GM23338 (cell line): ENCODE results near the gene NOVA1. TPM values are rescaled to one million over a fixed set of nuclear protein-coding genes. Genes with fewer than 3 reads are reported as not detected.

ENCODE experiments used
- CREB1 ChIP-seq: fragments of 250-450 bp; sonication (Bioruptor Pico); IDR thresholded peaks from 2 replicates; pipeline ENCODE4 v1.5.0; 2020; ENCODE audit warnings: low read depth, mild to moderate bottlenecking, moderate library complexity
- JUNB ChIP-seq: IDR thresholded peaks from one replicate; pipeline ENCODE4 v1.6.1; 2016; ENCODE audit warnings: antibody characterized with exemption; ENCODE audit not compliant: unreplicated experiment
- NANOG ChIP-seq: IDR thresholded peaks from 2 replicates; pipeline ENCODE4 v1.6.1; 2016; ENCODE audit warnings: antibody characterized with exemption, borderline replicate concordance
- POLR2AphosphoS5 ChIP-seq: IDR thresholded peaks from 2 replicates; pipeline ENCODE4 v1.6.1; 2016; ENCODE audit warnings: antibody characterized with exemption, low read depth
- ZNF114 ChIP-seq: fragments of 250-450 bp; sonication (Bioruptor Pico); IDR thresholded peaks from 2 replicates; pipeline ENCODE4 v1.5.0; 2020; ENCODE audit warnings: mild to moderate bottlenecking, moderate library complexity
- ZNF331 ChIP-seq: fragments of 250-450 bp; sonication (Bioruptor Pico); IDR thresholded peaks from 2 replicates; pipeline ENCODE4 v1.5.0; 2020; ENCODE audit warnings: low read depth, mild to moderate bottlenecking, moderate library complexity
- polyA plus RNA-seq: library from polyadenylated mRNA; unstranded; fragments of >200 nt; fragmentation: Nextera tagmentation; extraction: Ambion mirVana; gene quantifications from 2 replicates; pipeline ENCODE4 v1.2.1, GENCODE V29; 2016
- total RNA-seq: library from RNA; depleted of rRNA; stranded (reverse); fragments of >200 nt; shearing (Covaris generic); gene quantifications from 2 replicates; pipeline ENCODE4 v1.2.3, GENCODE V29; 2014
- TF ChIP-seq, protein P1 (sequence below): fragments of 250-450 bp; sonication (Bioruptor Pico); IDR thresholded peaks from 2 replicates; pipeline ENCODE4 v1.5.0; 2020; ENCODE audit warnings: mild to moderate bottlenecking, moderate library complexity
- TF ChIP-seq, protein P2 (sequence below), 2 experiments: fragments of 200-600 bp in 1 of 2; sonication (generic) in 1 of 2; conservative IDR thresholded peaks; 2 replicates each; pipeline versions ENCODE4 v1.5.1 to v1.6.1; 2016 to 2017; ENCODE audit warnings: antibody characterized with exemption in 2 of 2, low read depth in 2 of 2, mild to moderate bottlenecking in 2 of 2, moderate library complexity in 1 of 2

NOVA1 gene
- total and polyA plus RNA-seq, 2 experiments from 2014 or later: 8.1 to 11.6 TPM

DNA sequence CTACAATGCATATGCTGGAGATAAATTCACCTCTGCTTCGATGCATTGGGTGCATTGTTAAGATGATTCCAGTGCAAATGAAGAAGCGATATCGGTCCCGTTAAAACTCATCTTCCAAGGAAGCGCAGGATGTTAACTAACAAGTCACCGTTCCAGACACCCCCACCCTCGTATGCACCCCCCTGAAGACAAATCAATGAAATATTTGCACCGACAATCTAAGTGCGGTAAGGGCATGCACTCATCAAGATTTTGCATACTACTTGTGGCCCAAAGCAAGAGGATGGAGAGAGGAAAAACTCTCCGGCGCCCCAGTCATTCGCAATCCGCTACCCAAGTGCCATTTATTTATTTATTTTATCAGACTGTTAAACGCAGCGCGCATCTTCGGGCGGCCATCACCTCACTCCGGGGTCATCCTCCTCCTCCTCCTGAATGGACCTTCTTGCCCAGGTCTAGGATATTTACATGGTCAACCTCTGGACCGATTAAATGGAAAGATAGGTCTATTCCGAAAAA, 1.2 kb downstream of the NOVA1 start (continued):
- TF ChIP-seq, protein P1, sequence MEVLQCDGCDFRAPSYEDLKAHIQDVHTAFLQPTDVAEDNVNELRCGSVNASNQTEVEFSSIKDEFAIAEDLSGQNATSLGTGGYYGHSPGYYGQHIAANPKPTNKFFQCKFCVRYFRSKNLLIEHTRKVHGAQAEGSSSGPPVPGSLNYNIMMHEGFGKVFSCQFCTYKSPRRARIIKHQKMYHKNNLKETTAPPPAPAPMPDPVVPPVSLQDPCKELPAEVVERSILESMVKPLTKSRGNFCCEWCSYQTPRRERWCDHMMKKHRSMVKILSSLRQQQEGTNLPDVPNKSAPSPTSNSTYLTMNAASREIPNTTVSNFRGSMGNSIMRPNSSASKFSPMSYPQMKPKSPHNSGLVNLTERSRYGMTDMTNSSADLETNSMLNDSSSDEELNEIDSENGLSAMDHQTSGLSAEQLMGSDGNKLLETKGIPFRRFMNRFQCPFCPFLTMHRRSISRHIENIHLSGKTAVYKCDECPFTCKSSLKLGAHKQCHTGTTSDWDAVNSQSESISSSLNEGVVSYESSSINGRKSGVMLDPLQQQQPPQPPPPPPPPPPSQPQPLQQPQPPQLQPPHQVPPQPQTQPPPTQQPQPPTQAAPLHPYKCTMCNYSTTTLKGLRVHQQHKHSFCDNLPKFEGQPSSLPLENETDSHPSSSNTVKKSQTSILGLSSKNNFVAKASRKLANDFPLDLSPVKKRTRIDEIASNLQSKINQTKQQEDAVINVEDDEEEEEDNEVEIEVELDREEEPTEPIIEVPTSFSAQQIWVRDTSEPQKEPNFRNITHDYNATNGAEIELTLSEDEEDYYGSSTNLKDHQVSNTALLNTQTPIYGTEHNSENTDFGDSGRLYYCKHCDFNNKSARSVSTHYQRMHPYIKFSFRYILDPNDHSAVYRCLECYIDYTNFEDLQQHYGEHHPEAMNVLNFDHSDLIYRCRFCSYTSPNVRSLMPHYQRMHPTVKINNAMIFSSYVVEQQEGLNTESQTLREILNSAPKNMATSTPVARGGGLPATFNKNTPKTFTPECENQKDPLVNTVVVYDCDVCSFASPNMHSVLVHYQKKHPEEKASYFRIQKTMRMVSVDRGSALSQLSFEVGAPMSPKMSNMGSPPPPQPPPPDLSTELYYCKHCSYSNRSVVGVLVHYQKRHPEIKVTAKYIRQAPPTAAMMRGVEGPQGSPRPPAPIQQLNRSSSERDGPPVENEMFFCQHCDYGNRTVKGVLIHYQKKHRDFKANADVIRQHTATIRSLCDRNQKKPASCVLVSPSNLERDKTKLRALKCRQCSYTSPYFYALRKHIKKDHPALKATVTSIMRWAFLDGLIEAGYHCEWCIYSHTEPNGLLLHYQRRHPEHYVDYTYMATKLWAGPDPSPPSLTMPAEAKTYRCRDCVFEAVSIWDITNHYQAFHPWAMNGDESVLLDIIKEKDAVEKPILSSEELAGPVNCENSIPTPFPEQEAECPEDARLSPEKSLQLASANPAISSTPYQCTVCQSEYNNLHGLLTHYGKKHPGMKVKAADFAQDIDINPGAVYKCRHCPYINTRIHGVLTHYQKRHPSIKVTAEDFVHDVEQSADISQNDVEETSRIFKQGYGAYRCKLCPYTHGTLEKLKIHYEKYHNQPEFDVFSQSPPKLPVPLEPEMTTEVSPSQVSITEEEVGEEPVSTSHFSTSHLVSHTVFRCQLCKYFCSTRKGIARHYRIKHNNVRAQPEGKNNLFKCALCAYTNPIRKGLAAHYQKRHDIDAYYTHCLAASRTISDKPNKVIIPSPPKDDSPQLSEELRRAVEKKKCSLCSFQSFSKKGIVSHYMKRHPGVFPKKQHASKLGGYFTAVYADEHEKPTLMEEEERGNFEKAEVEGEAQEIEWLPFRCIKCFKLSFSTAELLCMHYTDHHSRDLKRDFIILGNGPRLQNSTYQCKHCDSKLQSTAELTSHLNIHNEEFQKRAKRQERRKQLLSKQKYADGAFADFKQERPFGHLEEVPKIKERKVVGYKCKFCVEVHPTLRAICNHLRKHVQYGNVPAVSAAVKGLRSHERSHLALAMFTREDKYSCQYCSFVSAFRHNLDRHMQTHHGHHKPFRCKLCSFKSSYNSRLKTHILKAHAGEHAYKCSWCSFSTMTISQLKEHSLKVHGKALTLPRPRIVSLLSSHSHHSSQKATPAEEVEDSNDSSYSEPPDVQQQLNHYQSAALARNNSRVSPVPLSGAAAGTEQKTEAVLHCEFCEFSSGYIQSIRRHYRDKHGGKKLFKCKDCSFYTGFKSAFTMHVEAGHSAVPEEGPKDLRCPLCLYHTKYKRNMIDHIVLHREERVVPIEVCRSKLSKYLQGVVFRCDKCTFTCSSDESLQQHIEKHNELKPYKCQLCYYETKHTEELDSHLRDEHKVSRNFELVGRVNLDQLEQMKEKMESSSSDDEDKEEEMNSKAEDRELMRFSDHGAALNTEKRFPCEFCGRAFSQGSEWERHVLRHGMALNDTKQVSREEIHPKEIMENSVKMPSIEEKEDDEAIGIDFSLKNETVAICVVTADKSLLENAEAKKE (CRISPR knock-in tag): no peak
- TF ChIP-seq POLR2AphosphoS5 (no peak), JUNB (no peak), CREB1 (CRISPR knock-in tag) (no peak), ZNF331 (CRISPR knock-in tag) (no peak), NANOG (no peak), ZNF114 (CRISPR knock-in tag) (no peak)
- TF ChIP-seq, protein P2, sequence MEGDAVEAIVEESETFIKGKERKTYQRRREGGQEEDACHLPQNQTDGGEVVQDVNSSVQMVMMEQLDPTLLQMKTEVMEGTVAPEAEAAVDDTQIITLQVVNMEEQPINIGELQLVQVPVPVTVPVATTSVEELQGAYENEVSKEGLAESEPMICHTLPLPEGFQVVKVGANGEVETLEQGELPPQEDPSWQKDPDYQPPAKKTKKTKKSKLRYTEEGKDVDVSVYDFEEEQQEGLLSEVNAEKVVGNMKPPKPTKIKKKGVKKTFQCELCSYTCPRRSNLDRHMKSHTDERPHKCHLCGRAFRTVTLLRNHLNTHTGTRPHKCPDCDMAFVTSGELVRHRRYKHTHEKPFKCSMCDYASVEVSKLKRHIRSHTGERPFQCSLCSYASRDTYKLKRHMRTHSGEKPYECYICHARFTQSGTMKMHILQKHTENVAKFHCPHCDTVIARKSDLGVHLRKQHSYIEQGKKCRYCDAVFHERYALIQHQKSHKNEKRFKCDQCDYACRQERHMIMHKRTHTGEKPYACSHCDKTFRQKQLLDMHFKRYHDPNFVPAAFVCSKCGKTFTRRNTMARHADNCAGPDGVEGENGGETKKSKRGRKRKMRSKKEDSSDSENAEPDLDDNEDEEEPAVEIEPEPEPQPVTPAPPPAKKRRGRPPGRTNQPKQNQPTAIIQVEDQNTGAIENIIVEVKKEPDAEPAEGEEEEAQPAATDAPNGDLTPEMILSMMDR (conservative IDR thresholded peaks at IDR 0.05; ENCODE audit: low read depth in 2 of 2): no peak
